Fibroblast of lung (primary cell): ENCODE results near the gene LRP8.

ENCODE experiments used
- CTCF ChIP-seq, 2 donors: IDR thresholded peaks in 1 of 2; conservative IDR thresholded peaks in 1 of 2; 1 replicate in 1 of 2; 2 replicates in 1 of 2; pipeline ENCODE4 v1.5.1; 2011 to 2012; ENCODE audit warnings: low read length in 2 of 2, control low read depth in 1 of 2, inconsistent platforms in 1 of 2, low read depth in 1 of 2, mild to moderate bottlenecking in 1 of 2
- EZH2 ChIP-seq: IDR thresholded peaks from 2 replicates; pipeline ENCODE4 v1.5.1; 2012; ENCODE audit warnings: low read length, control low read depth, mild to moderate bottlenecking; ENCODE audit errors: missing control alignments

- no peak for TF ChIP-seq CTCF (conservative IDR thresholded peaks at IDR 0.05 in 1 of 2, IDR thresholded peaks at IDR 0.05 in 1 of 2; ENCODE audit: low read depth in 1 of 2, low read length in 2 of 2)
- no peak for TF ChIP-seq EZH2
Observed at GRCh38 chr1:53259932-53260331, 67.9 kb downstream of the LRP8 start.
